CD4-positive, alpha-beta T cell treated with Interleukin-17A for 1 hour (primary cell): ENCODE results near the gene DNAH1.

Experiments used
- DNase-seq: peaks from one replicate; pipeline ENCODE4 v3.0.0-alpha.2; 2020

The DNAH1 gene

DNA sequence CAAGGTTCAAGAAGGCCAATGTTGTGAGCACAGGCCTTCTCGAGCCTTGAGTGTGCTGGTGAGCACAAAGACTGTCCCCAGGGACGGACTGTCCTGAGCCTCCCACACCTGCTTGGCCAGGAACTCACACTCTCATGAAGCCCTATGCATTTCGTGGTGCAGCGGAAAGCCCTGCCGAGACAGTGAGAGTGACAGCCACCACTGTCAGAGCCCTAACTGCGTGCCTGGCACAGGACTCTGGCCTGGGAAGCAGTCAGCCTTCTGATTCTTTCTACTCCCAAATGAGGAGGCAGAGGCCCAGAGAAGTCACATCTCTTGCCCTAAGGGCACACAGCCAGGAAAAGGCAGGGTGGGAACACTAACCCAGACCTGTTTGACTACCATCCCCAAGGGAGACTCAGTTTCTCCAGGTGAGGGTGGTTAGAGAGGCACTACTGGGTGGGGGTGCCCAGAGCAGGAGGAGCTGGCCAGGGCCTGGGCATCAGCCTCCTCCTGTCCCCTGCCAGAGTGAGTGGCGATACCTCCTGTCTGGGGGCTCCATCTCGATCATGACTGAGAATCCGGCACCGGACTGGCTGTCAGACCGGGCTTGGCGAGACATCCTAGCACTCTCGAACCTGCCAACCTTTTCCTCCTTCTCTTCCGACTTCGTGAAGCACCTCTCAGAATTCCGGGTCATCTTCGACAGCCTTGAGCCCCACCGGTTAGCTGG is 78.0 kb downstream of the DNAH1 start:
- DNase-seq = no peak

DNA sequence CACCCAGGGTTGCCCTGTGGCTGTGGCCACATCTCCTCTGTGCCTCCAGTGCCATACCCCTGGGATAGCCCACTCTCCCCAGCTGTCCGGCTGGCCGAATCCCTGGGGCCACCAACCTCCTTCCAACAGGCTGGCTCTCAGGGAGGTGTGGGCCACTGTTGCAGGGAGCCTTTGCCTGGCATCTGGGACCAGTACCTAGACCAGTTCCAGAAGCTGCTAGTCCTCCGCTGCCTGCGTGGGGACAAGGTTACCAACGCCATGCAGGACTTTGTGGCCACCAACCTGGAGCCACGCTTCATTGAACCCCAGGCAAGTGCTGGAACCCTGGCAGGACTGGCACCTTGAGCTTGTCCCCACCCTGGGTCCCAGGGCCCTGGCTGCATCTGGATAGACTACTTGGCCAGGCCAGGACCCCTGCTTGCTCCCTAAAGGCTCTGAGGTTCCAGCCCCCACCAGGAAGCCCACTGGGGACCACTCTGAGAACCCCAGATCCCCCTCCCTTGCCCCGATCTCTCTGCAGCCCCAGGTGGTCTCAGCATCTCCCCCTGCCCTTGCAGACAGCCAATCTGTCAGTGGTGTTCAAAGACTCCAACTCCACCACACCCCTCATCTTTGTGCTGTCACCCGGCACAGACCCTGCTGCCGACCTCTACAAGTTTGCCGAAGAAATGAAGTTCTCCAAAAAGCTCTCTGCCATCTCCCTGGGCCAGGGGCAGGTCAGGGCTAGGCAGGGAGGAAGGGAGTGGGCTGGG is 78.8 kb downstream of the DNAH1 start:
- no peak for DNase-seq

DNA sequence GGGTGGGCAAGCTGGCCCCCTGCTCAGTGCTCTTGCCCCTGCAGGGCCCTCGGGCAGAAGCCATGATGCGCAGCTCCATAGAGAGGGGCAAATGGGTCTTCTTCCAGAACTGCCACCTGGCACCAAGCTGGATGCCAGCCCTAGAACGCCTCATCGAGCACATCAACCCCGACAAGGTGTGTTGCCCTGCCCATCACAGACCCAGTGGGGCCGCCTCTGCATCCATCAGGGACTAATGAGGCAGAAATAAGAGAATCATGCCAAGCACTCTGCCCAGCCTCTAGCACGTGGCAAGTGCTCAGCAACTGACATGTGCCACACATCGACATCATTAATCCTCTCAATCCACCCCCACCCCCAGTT is 79.4 kb downstream of the DNAH1 start:
- DNase-seq = no peak

DNA sequence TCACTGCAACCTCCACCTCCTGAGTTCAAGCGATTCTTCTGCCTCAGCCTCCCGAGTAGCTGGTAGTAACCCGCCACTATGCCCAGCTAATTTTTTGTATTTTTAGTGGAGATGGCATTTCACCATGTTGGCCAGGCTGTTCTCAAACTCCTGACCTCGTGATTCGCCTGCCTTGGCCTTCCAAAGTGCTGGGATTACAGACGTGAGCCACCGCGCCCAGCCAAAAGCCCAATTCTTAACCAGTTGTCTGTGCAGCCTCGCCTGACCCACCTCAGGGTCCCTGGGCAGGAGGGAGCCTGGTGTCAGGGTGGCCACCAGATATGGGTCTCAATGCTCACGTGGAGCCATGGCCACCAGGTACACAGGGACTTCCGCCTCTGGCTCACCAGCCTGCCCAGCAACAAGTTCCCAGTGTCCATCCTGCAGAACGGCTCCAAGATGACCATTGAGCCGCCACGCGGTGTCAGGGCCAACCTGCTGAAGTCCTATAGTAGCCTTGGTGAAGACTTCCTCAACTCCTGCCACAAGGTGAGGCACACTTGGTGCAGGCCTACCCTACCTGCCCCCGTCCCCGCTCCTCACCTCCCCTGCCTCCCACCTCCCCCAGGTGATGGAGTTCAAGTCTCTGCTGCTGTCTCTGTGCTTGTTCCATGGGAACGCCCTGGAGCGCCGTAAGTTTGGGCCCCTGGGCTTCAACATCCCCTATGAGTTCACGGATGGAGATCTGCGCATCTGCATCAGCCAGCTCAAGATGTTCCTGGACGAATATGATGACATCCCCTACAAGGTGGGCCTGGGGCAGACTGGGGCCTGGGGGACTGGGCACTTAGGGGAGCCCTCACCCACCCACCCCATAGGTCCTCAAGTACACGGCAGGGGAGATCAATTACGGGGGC is 80.1 kb downstream of the DNAH1 start:
- DNase-seq = no peak

DNA sequence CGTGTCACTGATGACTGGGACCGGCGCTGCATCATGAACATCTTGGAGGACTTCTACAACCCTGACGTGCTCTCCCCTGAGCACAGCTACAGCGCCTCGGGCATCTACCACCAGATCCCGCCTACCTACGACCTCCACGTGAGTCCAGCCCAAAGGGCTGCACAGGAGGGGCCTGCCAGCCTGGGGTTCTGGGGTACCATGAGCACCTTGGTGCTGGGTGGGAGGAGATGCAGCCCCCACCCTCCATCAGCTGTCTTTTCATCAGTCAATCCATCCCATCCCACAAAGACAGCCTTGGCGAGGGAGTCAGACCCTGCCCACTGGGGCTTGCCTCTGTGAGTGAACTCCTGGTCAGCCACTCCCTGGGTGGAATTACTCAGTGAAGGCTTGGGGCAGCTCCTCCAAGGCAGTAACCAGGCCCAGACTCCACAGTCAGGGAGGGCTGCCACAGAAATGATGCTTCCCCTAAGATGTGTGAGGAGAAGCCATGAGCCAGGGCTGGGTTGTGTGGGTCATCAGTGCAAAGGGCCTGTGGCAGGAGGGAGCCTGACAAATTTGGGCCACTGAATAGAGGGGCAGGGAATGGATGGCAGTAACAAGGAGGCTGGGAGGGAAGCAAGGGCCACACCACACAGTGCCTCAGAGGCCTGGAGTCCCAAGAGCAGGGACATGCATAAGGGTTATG is 80.9 kb downstream of the DNAH1 start:
- no peak for DNase-seq

DNA sequence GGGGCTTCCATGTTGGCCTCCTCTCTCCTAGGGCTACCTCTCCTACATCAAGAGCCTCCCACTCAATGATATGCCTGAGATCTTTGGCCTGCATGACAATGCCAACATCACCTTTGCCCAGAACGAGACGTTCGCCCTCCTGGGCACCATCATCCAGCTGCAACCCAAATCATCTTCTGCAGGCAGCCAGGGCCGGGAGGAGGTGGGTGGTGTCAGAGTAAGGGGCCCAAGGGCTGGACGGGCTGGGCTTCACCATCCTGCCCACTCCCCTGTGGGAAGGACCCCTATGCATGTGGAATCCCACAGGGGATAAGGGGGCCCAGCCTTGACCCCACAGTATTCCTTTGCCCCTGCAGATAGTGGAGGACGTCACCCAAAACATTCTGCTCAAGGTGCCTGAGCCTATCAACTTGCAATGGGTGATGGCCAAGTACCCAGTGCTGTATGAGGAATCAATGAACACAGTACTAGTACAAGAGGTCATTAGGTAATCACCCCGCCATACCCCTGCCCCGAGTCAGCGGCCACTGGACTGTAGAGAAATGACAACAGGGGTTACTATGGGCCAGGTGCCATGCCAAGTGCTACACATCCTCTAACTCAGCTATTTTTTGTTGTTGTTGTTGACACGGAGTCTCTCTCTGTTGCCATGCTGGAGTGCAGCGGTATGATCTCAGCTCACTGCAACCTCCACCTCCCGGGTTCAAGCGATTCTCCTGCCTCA is 81.7 kb downstream of the DNAH1 start:
- no peak for DNase-seq

GRCh38 chr3:52398670-52399081 is 82.6 kb downstream of the DNAH1 start:
- DNase-seq = no peak

GRCh38 chr3:52399131-52399530 is 83.0 kb downstream of the DNAH1 start:
- no peak for DNase-seq

DNA sequence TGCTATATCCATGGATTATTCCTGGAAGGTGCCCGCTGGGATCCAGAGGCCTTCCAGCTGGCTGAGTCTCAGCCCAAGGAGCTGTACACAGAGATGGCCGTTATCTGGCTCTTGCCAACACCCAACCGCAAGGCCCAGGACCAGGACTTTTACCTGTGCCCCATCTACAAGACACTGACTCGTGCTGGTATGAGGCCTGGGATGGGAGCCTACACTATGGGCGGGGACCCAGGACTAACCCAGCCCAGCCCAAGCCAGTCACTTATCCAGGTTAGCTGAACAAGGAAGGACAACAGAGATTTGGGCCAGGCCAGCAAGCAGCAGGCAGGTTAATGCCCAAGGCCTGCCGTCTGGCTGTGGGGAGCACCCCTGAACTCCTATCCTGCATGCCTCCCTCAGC is 83.5 kb downstream of the DNAH1 start:
- no peak for DNase-seq

- no peak for DNase-seq
Measured at GRCh38 chr3:52400275-52400793, 84.2 kb downstream of the DNAH1 start.

DNA sequence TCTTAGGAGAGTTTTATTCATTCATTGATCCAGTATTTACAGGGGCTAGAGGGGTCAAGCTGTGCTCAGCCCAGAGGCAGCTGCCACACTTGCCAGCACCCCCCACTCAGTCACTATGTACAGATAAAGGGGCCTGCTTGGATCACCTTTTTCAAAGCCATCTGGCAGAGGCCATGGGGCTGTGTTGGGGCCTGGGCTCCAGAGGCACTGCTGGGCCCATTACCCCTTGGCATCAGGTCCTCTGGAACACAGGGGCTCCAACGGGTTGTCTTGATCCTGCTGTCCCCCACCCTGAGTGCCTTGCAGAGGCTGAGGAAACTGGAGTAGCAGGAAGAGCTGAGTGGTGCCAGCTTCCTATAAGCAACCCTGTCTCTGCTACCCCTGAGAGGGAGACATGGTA is 84.9 kb downstream of the DNAH1 start:
- no peak for DNase-seq

- DNase-seq = no peak
Measured at GRCh38 chr3:52401551-52401950, 85.4 kb downstream of the DNAH1 start.

GRCh38 chr3:52402101-52402521 is 86.0 kb downstream of the DNAH1 start:
- no peak for DNase-seq

GRCh38 chr3:52402706-52403270 is 86.7 kb downstream of the DNAH1 start:
- DNase-seq = no peak

- no peak for DNase-seq
Measured at GRCh38 chr3:52403271-52403841, 87.2 kb downstream of the DNAH1 start.

DNA sequence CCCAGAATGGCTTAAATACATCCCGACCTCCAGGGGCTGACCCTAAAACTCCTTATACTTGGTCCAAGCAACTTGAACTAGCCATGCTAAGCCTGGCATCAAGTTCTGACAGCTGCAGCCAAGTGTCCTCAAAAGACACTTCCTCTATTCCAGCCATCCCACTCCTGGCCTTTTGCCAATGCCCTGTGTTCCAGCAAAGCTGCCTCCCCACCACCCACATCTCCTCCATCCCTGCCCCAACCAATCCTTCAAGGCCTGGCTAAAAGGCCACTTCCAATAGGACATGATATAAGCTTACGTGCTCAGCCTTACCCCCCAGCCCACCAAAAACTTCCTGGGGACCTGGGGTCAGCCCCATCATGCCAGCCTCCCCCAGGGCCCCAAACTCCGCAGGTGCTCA is 87.8 kb downstream of the DNAH1 start:
- DNase-seq = no peak

GRCh38 chr3:52404391-52404790 is 88.3 kb downstream of the DNAH1 start:
- DNase-seq = no peak

GRCh38 chr3:52405066-52405465 is 88.9 kb downstream of the DNAH1 start:
- no peak for DNase-seq

DNA sequence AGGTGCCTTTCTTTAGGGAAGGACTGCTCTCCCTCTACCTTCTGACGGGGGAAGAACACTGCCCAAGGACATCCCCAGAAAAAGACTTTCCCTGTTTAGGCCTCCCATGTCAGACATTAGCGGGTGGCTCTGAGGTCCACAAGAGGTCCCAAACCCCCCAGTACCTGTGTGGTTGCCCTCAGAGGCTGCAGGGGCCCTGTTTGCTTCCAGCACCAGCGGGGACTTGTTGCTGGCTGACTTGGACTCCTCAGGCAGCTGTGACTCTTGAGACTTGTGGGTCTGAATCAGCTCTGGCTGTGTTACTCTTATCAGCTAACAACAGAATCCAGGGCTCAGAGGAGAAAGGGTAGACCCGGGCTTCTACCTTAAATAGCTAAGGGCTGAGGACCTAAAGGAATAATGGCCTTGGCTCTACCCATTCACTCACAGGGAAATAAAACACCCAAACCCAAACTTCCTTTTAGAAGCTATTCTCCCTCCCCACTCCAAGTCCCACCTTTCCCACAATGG is 89.5 kb downstream of the DNAH1 start:
- no peak for DNase-seq

DNA sequence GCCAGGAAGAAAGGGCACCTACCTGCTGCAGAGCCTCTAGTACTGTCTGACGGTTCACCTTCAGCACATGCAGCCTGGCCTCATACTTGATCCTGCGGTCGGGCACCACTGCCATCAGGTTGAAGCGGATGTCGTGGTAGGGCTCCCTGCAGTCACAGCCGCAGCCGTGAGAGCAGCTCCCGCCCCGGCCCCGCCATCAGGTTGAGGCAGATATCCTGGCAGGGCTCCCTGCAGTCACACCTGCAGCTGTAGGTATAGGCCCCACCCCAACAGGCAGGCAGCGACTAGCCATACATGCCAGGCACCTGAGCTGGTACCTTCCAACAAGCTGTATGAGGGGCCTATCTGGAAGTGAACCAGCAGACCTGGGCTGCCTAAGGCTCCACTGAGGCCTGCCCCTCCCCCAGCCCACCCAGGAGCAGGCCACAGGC is 90.1 kb downstream of the DNAH1 start:
- no peak for DNase-seq
